Measurements from ENCODE around the gene BRWD1.
"Not testable (repeated sequence)": the region's sequence is repeated elsewhere in the genome, so short reads cannot be mapped to it uniquely, and the experiment has no call there.

BRWD1 gene

GRCh38 chr21:39183272-39184049 is 130.0 kb downstream of the BRWD1 start, which contains the start of gene PSMG1:
PSMG1 (minus strand) TSS chr21:39183451; CDS start chr21:39183385, 66 bp downstream.
- peak; percentile 85 for DNase-seq (ENCODE audit: low read depth, low spot score)

GRCh38 chr21:39182484-39183271 is 130.8 kb downstream of the BRWD1 start:
- peak overlapping the region; percentile 85 for H3K4me3 ChIP-seq (ENCODE audit: low read length)
- DNase-seq (ENCODE audit: low read depth, low spot score): no peak

More at GRCh38 chr21:39183272-39184049, 130.0 kb downstream of the BRWD1 start, which contains the start of gene PSMG1:
- H3K4me3 ChIP-seq (ENCODE audit: low read length): peak within 1 kb of the TSS; percentile 85

GRCh38 chr21:39182016-39182415 is 131.4 kb downstream of the BRWD1 start:
- DNase-seq (ENCODE audit: low read depth, low spot score): no peak
- H3K4me3 ChIP-seq (ENCODE audit: low read length): peak overlapping the region; percentile 85

- DNase-seq (ENCODE audit: low read depth, low spot score): no peak
- H3K4me3 ChIP-seq (ENCODE audit: low read length): no peak overlapping the region
Observed at GRCh38 chr21:39181205-39181818, 132.1 kb downstream of the BRWD1 start.

- no peak overlapping the region for H3K4me3 ChIP-seq (ENCODE audit: low read length)
- peak; percentile 34 for DNase-seq (ENCODE audit: low read depth, low spot score)
Observed at GRCh38 chr21:39180429-39181019, 132.9 kb downstream of the BRWD1 start.

GRCh38 chr21:39178421-39178820 is 135.0 kb downstream of the BRWD1 start:
- no peak for DNase-seq (ENCODE audit: low read depth, low spot score)

GRCh38 chr21:39176271-39176709 is 137.1 kb downstream of the BRWD1 start:
- no peak overlapping the region for H3K4me3 ChIP-seq (ENCODE audit: low read length)
- DNase-seq (ENCODE audit: low read depth, low spot score): no peak

More at GRCh38 chr21:39178421-39178820, 135.0 kb downstream of the BRWD1 start:
- no peak overlapping the region for H3K4me3 ChIP-seq (ENCODE audit: low read length)

- no peak overlapping the region for H3K4me3 ChIP-seq (ENCODE audit: low read length)
- DNase-seq (ENCODE audit: low read depth, low spot score): no peak
Observed at GRCh38 chr21:39175665-39176064, 137.8 kb downstream of the BRWD1 start.

GRCh38 chr21:39175154-39175553 is 138.3 kb downstream of the BRWD1 start:
- DNase-seq (ENCODE audit: low read depth, low spot score): no peak
- no peak overlapping the region for H3K4me3 ChIP-seq (ENCODE audit: low read length)

GRCh38 chr21:39173716-39174680 is 139.4 kb downstream of the BRWD1 start:
- no peak for DNase-seq (ENCODE audit: low read depth, low spot score)
- H3K4me3 ChIP-seq (ENCODE audit: low read length): no peak overlapping the region

- no peak for DNase-seq (ENCODE audit: low read depth, low spot score)
- H3K4me3 ChIP-seq (ENCODE audit: low read length): no peak overlapping the region
Observed at GRCh38 chr21:39169906-39170305, 143.5 kb downstream of the BRWD1 start.

- H3K4me3 ChIP-seq (ENCODE audit: low read length): no peak overlapping the region
- no peak for DNase-seq (ENCODE audit: low read depth, low spot score)
Observed at GRCh38 chr21:39168800-39169199, 144.6 kb downstream of the BRWD1 start.

- no peak for DNase-seq (ENCODE audit: low read depth, low spot score)
- no peak overlapping the region for H3K4me3 ChIP-seq (ENCODE audit: low read length)
Observed at GRCh38 chr21:39164523-39164922, 148.9 kb downstream of the BRWD1 start.

GRCh38 chr21:39161064-39161463 is 152.4 kb downstream of the BRWD1 start:
- H3K4me3 ChIP-seq (ENCODE audit: low read length): no peak overlapping the region
- no peak for DNase-seq (ENCODE audit: low read depth, low spot score)

- no peak for DNase-seq (ENCODE audit: low read depth, low spot score)
Observed at GRCh38 chr21:39159342-39160063, 153.9 kb downstream of the BRWD1 start.

GRCh38 chr21:39157241-39157640 is 156.2 kb downstream of the BRWD1 start:
- DNase-seq (ENCODE audit: low read depth, low spot score); H3K4me3 ChIP-seq (ENCODE audit: low read length): not testable (repeated sequence)

More at GRCh38 chr21:39159342-39160063, 153.9 kb downstream of the BRWD1 start:
- no peak overlapping the region for H3K4me3 ChIP-seq (ENCODE audit: low read length)

GRCh38 chr21:39156024-39156423 is 157.4 kb downstream of the BRWD1 start:
- no peak for DNase-seq (ENCODE audit: low read depth, low spot score)
- no peak overlapping the region for H3K4me3 ChIP-seq (ENCODE audit: low read length)
